Measurements from ENCODE around the gene PSMC1. TPM values are rescaled to one million over a fixed set of nuclear protein-coding genes. Genes with fewer than 3 reads are reported as not detected.

PSMC1 gene
- total RNA-seq, 2 experiments from 2014 or later: 75.8 to 80.3 TPM

GRCh38 chr14:90255871-90256270 lies 482 bp upstream of the PSMC1 start:
- Histone ChIP-seq H3K4me3 (ENCODE audit: low read length) (peak overlapping the region; percentile 79), H3K36me3 (ENCODE audit: insufficient read depth, low read length) (peaks cover 14% of the 10 kb centered on the region), H3K4me1 (ENCODE audit: insufficient read depth, low read length) (peaks cover 12% of the 10 kb centered on the region), H3K27ac (ENCODE audit: low read depth in 1 of 2, low read length in 2 of 2) (peak overlapping the region in 1 of 2 donors; percentile 79), H3K9me3 (ENCODE audit: control insufficient read depth in 1 of 2, insufficient read depth in 1 of 2, low read length in 2 of 2) (peaks cover 0 to 4% of the 10 kb centered on the region in 2 experiments), H3K27me3 (ENCODE audit: control insufficient read depth in 1 of 2, insufficient read depth in 2 of 2, low read length in 2 of 2) (peaks cover 0 to 4% of the 10 kb centered on the region in 2 experiments)
- DNase-seq: peak in 1 of 14 experiments; percentile 22
- H3K36me3 Mint-ChIP-seq (ENCODE audit: low read depth): peaks cover 39% of the 10 kb centered on the region
- POLR2A ChIA-PET: interaction anchor here (0.5 to 4.3 kb wide), 5 partner anchors 127 to 650 kb away, joined by 5 to 38 read pairs (median 7); partner anchors contain the start of gene CALM1
- intact Hi-C loops (cut with DNase I, micrococcal nuclease): loop anchor here (2.0 to 5.0 kb wide), 3 partner anchors 77 to 299 kb away; partner anchors contain the start of gene TDP1 (in 1 of the 2)
- peak overlapping the region; percentile 99 for H3K4me3 Mint-ChIP-seq
- peak overlapping the region; percentile 91 for H3K27ac Mint-ChIP-seq
- no peak for ATAC-seq (ENCODE audit: poor library complexity)
- CTCF ChIA-PET: interaction anchor here (1.1 to 2.1 kb wide), 2 partner anchors 144 to 316 kb away, joined by 3 to 6 read pairs; no protein-coding TSS in a partner anchor
- no peaks in the 10 kb centered on the region for H3K9me3 Mint-ChIP-seq
- H3K4me1 Mint-ChIP-seq (ENCODE audit: low read depth): peaks cover 34% of the 10 kb centered on the region
- H3K27me3 Mint-ChIP-seq: peaks cover 16% of the 10 kb centered on the region
- no peak for TF ChIP-seq CTCF (IDR thresholded peaks at IDR 0.05)

- ATAC-seq (ENCODE audit: poor library complexity) (peak; percentile 34), DNase-seq (peak in 2 of 14 experiments; percentile 30 to 40)
- Mint-ChIP-seq H3K27me3 (no peaks in the 10 kb centered on the region), H3K9me3 (no peaks in the 10 kb centered on the region), H3K36me3 (ENCODE audit: low read depth) (peaks cover 86% of the 10 kb centered on the region), H3K4me1 (ENCODE audit: low read depth) (peaks cover 4% of the 10 kb centered on the region), H3K27ac (peak overlapping the region; percentile 12), H3K4me3 (no peak overlapping the region)
- no peaks in the 10 kb centered on the region for H3K27me3 ChIP-seq (ENCODE audit: control insufficient read depth in 1 of 2, insufficient read depth in 2 of 2, low read length in 2 of 2)
- peaks cover 75% of the 10 kb centered on the region for H3K36me3 ChIP-seq (ENCODE audit: insufficient read depth, low read length)
- ChIA-PET POLR2A (no interaction called here), CTCF (no interaction called here)
- H3K27ac ChIP-seq (ENCODE audit: low read depth in 1 of 2, low read length in 2 of 2): no peak overlapping the region
- no peaks in the 10 kb centered on the region for H3K4me1 ChIP-seq (ENCODE audit: insufficient read depth, low read length)
- H3K9me3 ChIP-seq (ENCODE audit: control insufficient read depth in 1 of 2, insufficient read depth in 1 of 2, low read length in 2 of 2): no peaks in the 10 kb centered on the region
- no peak overlapping the region for H3K4me3 ChIP-seq (ENCODE audit: low read length)
- no peak for TF ChIP-seq CTCF (IDR thresholded peaks at IDR 0.05)
- intact Hi-C loops (cut with DNase I, micrococcal nuclease): no loop called here
Observed at GRCh38 chr14:90263748-90264449, 7.5 kb downstream of the PSMC1 start.

- H3K36me3 Mint-ChIP-seq (ENCODE audit: low read depth): peaks cover 91% of the 10 kb centered on the region
- TF ChIP-seq CTCF (IDR thresholded peaks at IDR 0.05): no peak
- Histone ChIP-seq H3K4me3 (ENCODE audit: low read length) (no peak overlapping the region), H3K27me3 (ENCODE audit: control insufficient read depth in 1 of 2, insufficient read depth in 2 of 2, low read length in 2 of 2) (no peaks in the 10 kb centered on the region), H3K4me1 (ENCODE audit: insufficient read depth, low read length) (no peaks in the 10 kb centered on the region), H3K9me3 (ENCODE audit: control insufficient read depth in 1 of 2, insufficient read depth in 1 of 2, low read length in 2 of 2) (no peaks in the 10 kb centered on the region), H3K36me3 (ENCODE audit: insufficient read depth, low read length) (peaks cover 82% of the 10 kb centered on the region), H3K27ac (ENCODE audit: low read depth in 1 of 2, low read length in 2 of 2) (no peak overlapping the region)
- H3K4me3 Mint-ChIP-seq: no peak overlapping the region
- no peaks in the 10 kb centered on the region for H3K27me3 Mint-ChIP-seq
- H3K4me1 Mint-ChIP-seq (ENCODE audit: low read depth): no peaks in the 10 kb centered on the region
- no peaks in the 10 kb centered on the region for H3K9me3 Mint-ChIP-seq
- DNase-seq (no peak), ATAC-seq (ENCODE audit: poor library complexity) (no peak)
- H3K27ac Mint-ChIP-seq: no peak overlapping the region
- ChIA-PET POLR2A (no interaction called here), CTCF (no interaction called here)
- intact Hi-C loops (cut with DNase I, micrococcal nuclease): no loop called here
Observed at GRCh38 chr14:90266441-90267154, 10.2 kb downstream of the PSMC1 start.
